Pancreas (tissue), 10 donors: Measurements from ENCODE around the gene ZNF524. TPM values are rescaled to one million over a fixed set of nuclear protein-coding genes. Genes with fewer than 3 reads are reported as not detected.

Experiments used
- ATAC-seq, 4 donors: fragments of 200-7000 bp; cut with Tn5 transposase; one replicate each; pipeline versions ENCODE4 v1.8.0 to v1.9.1; 2020; ENCODE audit warnings: mild to moderate bottlenecking in 4 of 4, moderate library complexity in 4 of 4
- DNase-seq, 6 donors: peaks; one replicate each; pipeline ENCODE4 v3.0.0-alpha.2; 2020
- FAIRE-seq: peaks from 2 replicates; lab custom pipeline; 2012; peaks lifted over from hg19 to GRCh38; lab: Jason Lieb, UNC
- H3K27ac ChIP-seq, 4 donors: fragments of 200-600 bp; sonication (generic); 1 replicate in 3 of 4; 2 replicates in 1 of 4; pipeline versions ENCODE4 v1.5.0 to v1.8.0; 2020
- H3K27me3 ChIP-seq, 4 donors: fragments of 200-600 bp; one replicate each; pipeline ENCODE4 v1.8.0; 2021
- H3K36me3 ChIP-seq, 3 donors: fragments of 200-600 bp; sonication (generic) in 1 of 3; one replicate each; pipeline versions ENCODE4 v1.5.0 to v1.8.0; 2020 to 2021
- H3K4me1 ChIP-seq, 3 donors: fragments of 200-600 bp; one replicate each; pipeline ENCODE4 v1.8.0; 2021
- H3K4me3 ChIP-seq, 4 donors: fragments of 200-600 bp; sonication (generic) in 2 of 4; one replicate each; pipeline versions ENCODE4 v1.5.0 to v1.8.0; 2020 to 2021
- H3K9me3 ChIP-seq, 4 donors: fragments of 200-600 bp; one replicate each; pipeline ENCODE4 v1.8.0; 2021
- WGBS, 2 donors: extraction: QIAGEN DNeasy Blood & Tissue Kit; methylation state at CpG; one replicate each; pipeline ENCODE4 v1.1.7; 2013; 5-methylcytosine and 5-hydroxymethylcytosine counted together
- intact Hi-C, 3 donors: fragments of 100-400 bp; cut with DNase I; formaldehyde crosslinking; loops; one replicate each; pipeline versions ENCODE4 v1.11.1 to v1.14.2; 2022
- polyA plus RNA-seq, 2 donors: library from polyadenylated mRNA; stranded (reverse); fragments of 200-250 nt; gene quantifications; one replicate each; pipeline ENCODE4 v1.2.3, GENCODE V29; 2013
- total RNA-seq, 6 donors: library from RNA; stranded (reverse); fragmentation: NEBNext Ultra II Directional in 4 of 6; extraction: Animal tissue kit (Norgen Biotek cat#: 25700) in 4 of 6; gene quantifications; one replicate each; pipeline versions ENCODE4 v1.2.1 to v1.2.4, GENCODE V29; 2021 to 2023
- TF ChIP-seq, protein P1 (sequence below), 4 donors: fragments of 200-600 bp; sonication (generic) in 3 of 4; IDR thresholded peaks; one replicate each; pipeline versions ENCODE4 v1.5.0 to v1.8.0; 2021; ENCODE audit warnings: antibody characterized with exemption in 4 of 4
- donor health status: healthy with polysubstance abuse.
- donor health status: DM: no; HTN: no; CAD: no; lungs with moderate emphysema.
- donor health status: DM: no; HTN: no; CAD: no.
- donor health status: control.
- donor health status: control.
- donor health status: Bipolar disorder and iron deficiency.
- donor health status: DM: yes; HTN: yes; CAD: no.
- donor health status: DM: no; HTN: no; CAD: no.
- donor health status: DM: no; HTN: no; CAD: no.
- donor health status: DM: yes; HTN: yes; CAD: no.

The ZNF524 gene
- total and polyA plus RNA-seq, 8 donors = 17.1 to 79.4 (median 33.1) TPM

DNA sequence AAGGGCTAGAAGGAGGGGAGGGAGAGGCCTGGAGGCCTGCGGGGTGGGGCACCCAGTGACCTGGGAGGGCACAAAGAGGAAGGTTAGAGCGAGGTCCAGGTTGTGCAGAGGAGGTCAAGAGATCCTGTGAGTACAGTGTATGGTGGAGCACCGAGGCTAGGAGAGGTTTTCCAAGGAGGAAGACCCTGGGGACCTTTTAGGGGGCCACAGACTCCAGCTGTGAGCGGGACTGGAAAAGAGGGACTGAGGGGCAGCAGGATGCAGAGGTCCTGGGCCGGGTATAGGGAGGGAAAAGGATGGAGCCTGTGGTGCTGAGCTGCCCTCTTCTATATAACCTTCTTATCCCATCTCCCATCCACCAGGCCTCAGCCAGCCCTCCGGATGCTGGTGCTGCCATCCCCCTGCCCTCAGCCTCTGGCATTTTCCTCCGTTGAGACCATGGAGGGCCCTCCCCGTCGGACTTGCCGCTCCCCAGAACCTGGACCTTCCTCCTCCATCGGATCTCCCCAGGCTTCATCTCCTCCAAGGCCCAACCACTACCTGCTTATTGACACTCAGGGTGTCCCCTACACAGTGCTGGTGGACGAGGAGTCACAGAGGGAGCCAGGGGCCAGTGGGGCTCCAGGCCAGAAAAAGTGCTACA is 44.2 kb downstream of the ZNF524 start:
- peak in 1 of 6 donors; percentile 30 for DNase-seq
- ATAC-seq = no peak
- WGBS, 2 donors = 46 to 49% methylated on average over 11 to 12 of the region's 12 CpGs
- peak overlapping the region in 1 of 4 donors; percentile 31 for H3K27ac ChIP-seq
- peaks cover 7 to 18% (median 18%) of the 10 kb centered on the region in 3 donors for H3K4me1 ChIP-seq
- H3K4me3 ChIP-seq = peak overlapping the region; percentile 33 to 86 (median 68)
- no peaks in the 10 kb centered on the region for H3K36me3 ChIP-seq
- TF ChIP-seq, protein P1, sequence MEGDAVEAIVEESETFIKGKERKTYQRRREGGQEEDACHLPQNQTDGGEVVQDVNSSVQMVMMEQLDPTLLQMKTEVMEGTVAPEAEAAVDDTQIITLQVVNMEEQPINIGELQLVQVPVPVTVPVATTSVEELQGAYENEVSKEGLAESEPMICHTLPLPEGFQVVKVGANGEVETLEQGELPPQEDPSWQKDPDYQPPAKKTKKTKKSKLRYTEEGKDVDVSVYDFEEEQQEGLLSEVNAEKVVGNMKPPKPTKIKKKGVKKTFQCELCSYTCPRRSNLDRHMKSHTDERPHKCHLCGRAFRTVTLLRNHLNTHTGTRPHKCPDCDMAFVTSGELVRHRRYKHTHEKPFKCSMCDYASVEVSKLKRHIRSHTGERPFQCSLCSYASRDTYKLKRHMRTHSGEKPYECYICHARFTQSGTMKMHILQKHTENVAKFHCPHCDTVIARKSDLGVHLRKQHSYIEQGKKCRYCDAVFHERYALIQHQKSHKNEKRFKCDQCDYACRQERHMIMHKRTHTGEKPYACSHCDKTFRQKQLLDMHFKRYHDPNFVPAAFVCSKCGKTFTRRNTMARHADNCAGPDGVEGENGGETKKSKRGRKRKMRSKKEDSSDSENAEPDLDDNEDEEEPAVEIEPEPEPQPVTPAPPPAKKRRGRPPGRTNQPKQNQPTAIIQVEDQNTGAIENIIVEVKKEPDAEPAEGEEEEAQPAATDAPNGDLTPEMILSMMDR (IDR thresholded peaks at IDR 0.05) = no peak
- no peaks in the 10 kb centered on the region for H3K9me3 ChIP-seq
- H3K27me3 ChIP-seq = no peaks in the 10 kb centered on the region
- intact Hi-C loops = no loop called here
- FAIRE-seq = no peak

DNA sequence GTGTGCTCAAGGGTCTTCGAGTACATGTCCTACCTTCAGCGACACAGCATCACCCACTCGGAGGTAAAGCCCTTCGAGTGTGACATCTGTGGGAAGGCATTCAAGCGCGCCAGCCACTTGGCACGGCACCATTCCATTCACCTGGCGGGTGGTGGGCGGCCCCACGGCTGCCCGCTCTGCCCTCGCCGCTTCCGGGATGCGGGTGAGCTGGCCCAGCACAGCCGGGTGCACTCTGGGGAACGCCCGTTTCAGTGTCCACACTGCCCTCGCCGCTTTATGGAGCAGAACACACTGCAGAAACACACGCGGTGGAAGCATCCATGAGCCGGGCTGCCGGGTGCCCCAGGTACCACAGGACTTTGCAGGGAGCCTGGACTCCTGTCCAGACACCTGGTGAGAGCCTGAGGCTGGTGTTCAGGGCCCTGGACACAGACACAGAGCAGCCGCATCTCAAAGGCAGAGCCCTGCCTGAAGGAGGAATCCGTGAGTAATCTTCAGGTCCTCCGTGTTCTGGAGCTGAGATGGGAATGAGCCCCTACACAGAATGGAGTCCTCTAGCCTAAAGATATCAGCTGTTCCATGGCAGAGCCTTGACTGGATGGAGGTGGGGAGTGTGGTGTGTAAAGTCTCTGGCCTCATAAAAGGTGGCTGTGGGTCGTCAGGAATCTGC is 44.9 kb downstream of the ZNF524 start:
- peak overlapping the region in 1 of 4 donors; percentile 86 for H3K4me3 ChIP-seq
- TF ChIP-seq, protein P1 (IDR thresholded peaks at IDR 0.05) = no peak
- intact Hi-C loops = no loop called here
- ATAC-seq (no peak), DNase-seq (peak in 2 of 6 donors; percentile 51 to 68), FAIRE-seq (no peak)
- H3K36me3 ChIP-seq = no peaks in the 10 kb centered on the region
- peaks cover 7 to 17% (median 11%) of the 10 kb centered on the region in 3 donors for H3K4me1 ChIP-seq
- H3K27me3 ChIP-seq = no peaks in the 10 kb centered on the region
- 81 to 87% methylated on average over 28 of the region's 28 CpGs for WGBS, 2 donors
- H3K9me3 ChIP-seq = no peaks in the 10 kb centered on the region
- no peak overlapping the region for H3K27ac ChIP-seq

DNA sequence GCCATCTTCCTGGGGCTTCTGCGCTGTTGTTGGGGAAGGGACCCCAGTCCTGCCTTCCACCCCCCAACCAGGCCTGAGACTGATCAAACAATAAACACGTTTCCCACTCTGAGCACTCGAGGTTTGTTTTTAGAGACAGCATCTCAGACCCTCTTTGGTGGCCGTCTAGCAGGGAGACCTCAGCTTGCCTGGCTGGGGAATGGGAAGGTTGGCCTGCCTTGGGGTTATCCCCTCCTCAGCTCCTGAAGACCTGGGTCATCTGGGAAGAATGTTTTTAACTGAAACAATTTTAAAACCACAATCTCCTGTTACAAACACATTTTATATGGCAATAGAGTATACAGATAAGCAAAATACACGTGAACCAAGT is 45.4 kb downstream of the ZNF524 start:
- intact Hi-C loops = no loop called here
- TF ChIP-seq, protein P1 (IDR thresholded peaks at IDR 0.05) = no peak
- DNase-seq = no peak
- peaks cover 6 to 12% (median 7%) of the 10 kb centered on the region in 3 donors for H3K4me1 ChIP-seq
- H3K27me3 ChIP-seq = no peaks in the 10 kb centered on the region
- no peak overlapping the region for H3K27ac ChIP-seq
- no peaks in the 10 kb centered on the region for H3K9me3 ChIP-seq
- no peak for ATAC-seq
- FAIRE-seq = no peak
- 52 to 56% methylated on average over 5 of the region's 5 CpGs for WGBS, 2 donors
- H3K4me3 ChIP-seq = no peak overlapping the region
- no peaks in the 10 kb centered on the region for H3K36me3 ChIP-seq

DNA sequence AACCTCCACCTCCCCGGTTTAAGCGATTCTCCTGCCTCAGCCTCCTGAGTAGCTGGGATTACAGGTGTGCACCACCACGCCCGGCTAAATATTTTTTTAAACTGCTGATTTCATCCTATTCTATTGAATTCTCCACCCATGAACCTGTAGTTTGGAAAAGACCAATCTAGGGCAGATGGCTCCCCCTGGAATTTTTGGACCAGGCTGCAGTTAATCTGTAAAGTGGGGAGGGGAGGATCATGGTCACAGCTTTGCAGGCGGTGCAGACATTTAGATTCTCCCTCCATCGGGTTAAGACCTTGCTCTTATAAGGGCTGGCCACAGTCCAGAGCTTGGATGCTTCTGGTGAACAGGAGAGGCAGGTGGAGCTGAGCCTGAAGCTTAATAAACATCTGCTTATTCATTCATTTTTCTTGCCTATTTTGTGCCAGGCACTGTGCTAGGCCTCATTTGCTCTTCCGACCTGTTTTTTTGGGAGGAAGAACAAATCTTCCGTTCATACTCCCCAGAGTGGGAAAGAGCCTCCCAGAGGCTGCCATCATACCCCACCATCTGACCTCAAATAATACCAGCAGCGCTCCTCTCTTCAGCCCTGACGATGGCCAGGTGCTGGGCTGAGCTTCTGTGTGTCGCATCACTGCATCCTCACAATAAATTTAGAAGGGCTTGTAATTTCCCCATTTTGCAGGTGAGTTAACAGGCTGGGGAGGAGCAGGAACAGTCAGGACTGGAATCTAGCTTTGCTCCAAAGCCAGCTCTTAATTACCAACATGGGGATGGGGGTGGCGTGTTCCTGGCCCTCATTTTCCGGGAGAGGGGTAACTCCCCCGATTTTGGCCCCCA is 47.0 kb downstream of the ZNF524 start:
- WGBS, 2 donors = 30 to 32% methylated on average over 14 of the region's 14 CpGs
- FAIRE-seq = no peak
- intact Hi-C loops = no loop called here
- no peak for ATAC-seq
- H3K4me3 ChIP-seq = peak overlapping the region in 3 of 4 donors; percentile 81 to 91 (median 90)
- peak in 2 of 6 donors; percentile 23 to 46 for DNase-seq
- no peaks in the 10 kb centered on the region for H3K9me3 ChIP-seq
- no peaks in the 10 kb centered on the region for H3K27me3 ChIP-seq
- H3K4me1 ChIP-seq = peaks cover 6 to 12% (median 7%) of the 10 kb centered on the region in 3 donors
- H3K36me3 ChIP-seq = no peaks in the 10 kb centered on the region
- H3K27ac ChIP-seq = peak overlapping the region in 3 of 4 donors; percentile 1 to 68 (median 60)
- TF ChIP-seq, protein P1 (IDR thresholded peaks at IDR 0.05) = no peak
